Stomach smooth muscle (tissue), 2 donors: ENCODE results near the gene DIDO1.

Source experiments
- H3K27ac ChIP-seq: one replicate; pipeline ENCODE4 v1.7.0; 2013; ENCODE audit warnings: mild to moderate bottlenecking, low read length, inconsistent platforms
- H3K27me3 ChIP-seq, 2 donors: one replicate each; pipeline ENCODE4 v1.7.0; 2013; ENCODE audit warnings: low read length in 2 of 2; ENCODE audit not compliant: insufficient read depth in 2 of 2, control insufficient read depth in 1 of 2
- H3K36me3 ChIP-seq, 2 donors: one replicate each; pipeline ENCODE4 v1.7.0; 2013; ENCODE audit warnings: low read length in 2 of 2; ENCODE audit not compliant: control insufficient read depth in 2 of 2, insufficient read depth in 2 of 2
- H3K4me1 ChIP-seq: one replicate; pipeline ENCODE4 v1.7.0; 2013; ENCODE audit warnings: low read length; ENCODE audit not compliant: control insufficient read depth, insufficient read depth
- H3K4me3 ChIP-seq, 2 donors: one replicate each; pipeline ENCODE4 v1.7.0; 2013; ENCODE audit warnings: low read length in 2 of 2
- H3K9ac ChIP-seq, 2 donors: one replicate each; pipeline ENCODE4 v1.7.0; 2013; ENCODE audit warnings: low read length in 2 of 2, mild to moderate bottlenecking in 1 of 2
- H3K9me3 ChIP-seq, 2 donors: one replicate each; pipeline ENCODE4 v1.7.0; 2013; ENCODE audit warnings: low read length in 2 of 2; ENCODE audit not compliant: control insufficient read depth in 2 of 2
- donor health status: healthy.
- donor health status: Pancreatic carcinoma.

DIDO1 gene

DNA sequence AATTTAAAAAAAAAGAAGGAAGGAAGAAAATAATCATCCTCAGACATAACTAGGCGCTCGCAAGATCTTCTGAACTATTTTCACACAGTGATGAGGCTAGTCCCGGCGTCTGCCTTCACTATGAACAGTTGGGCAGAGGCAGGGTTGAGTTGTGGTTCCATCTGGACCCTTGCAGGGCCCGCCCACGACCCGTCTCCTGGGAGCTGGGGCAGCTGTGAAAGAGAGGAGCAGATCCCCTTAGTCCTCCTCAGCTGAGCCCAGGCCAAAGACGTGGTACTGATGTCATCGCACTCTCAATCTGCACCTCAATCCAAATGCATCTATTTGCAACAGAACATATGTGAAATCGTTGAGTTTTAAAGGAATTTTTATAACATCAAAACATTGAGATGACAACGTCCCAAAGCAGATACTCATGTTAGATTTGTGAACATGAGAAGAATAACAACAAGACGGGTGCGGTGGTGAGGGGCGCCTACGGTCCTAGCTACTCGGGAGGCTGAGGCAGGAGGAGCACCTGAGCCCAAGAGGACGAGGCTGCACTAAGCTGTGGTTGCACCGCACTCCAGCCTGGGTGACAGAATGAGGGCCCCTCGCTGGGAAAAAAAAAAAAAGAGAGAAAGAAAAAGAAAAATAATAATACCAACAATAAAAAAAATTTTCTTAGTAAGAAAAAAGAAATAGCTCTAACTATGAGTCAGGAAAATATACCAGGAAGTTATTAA lies 80.0 kb downstream of the DIDO1 start:
- Histone ChIP-seq H3K27ac (no peak overlapping the region), H3K9me3 (no peaks in the 10 kb centered on the region), H3K4me3 (no peak overlapping the region), H3K27me3 (no peaks in the 10 kb centered on the region), H3K9ac (no peak overlapping the region), H3K36me3 (no peaks in the 10 kb centered on the region), H3K4me1 (no peaks in the 10 kb centered on the region)

DNA sequence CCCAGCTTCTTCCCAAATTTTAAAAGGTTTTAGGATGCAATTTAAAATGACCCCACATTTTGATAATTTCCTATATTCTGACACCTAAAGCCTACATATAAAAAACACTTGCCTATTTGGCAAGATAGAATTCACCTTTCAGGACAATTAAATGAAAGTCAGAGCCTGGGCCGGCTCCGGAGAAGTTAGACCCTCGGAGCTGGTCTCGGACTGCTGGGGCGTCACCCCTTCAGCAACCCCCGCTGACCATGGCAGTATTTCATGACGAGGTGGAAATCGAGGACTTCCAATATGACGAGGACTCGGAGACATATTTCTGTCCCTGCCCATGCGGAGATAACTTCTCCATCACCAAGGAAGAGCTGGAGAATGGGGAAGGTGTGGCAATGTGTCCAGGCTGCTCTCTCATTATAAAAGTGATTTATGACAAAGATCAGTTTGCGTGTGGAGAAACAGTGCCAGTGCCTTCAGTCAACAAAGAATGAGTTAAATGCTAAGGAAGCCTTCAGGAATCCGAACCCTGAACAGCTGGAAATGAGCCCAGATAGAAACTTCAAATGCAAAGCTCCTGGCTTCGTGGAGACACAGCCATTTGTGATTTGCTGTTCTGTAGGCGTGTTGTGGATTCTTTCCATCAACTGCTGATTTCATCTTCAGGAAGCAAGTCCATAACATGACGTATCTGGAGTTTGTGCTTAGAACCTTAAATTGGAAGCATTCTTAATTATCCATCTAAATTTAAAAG lies 80.7 kb downstream of the DIDO1 start:
- Histone ChIP-seq H3K9ac (no peak overlapping the region), H3K27me3 (no peaks in the 10 kb centered on the region), H3K4me3 (no peak overlapping the region), H3K4me1 (no peaks in the 10 kb centered on the region), H3K27ac (no peak overlapping the region), H3K9me3 (no peaks in the 10 kb centered on the region), H3K36me3 (no peaks in the 10 kb centered on the region)

DNA sequence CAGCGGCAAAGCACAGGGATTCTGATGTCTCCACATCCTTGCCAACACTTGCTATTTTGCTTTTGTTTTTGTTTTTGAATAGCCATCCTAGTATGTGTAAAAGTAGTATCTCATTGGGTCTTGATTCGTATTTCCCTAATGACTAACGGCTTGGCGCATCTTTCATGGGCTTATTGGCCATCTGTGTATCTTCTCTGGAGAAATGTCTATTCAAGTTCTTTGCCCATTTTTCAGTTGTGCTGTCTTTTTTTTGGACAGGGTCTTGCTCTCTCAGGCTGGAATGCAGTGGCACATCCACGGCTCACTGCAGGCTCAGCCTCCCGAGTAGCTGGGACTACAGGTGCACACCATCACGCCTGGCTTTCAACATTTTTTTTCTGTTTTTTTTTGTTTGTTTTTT lies 82.1 kb downstream of the DIDO1 start:
- H3K9me3 ChIP-seq = no peaks in the 10 kb centered on the region
- H3K27me3 ChIP-seq = peaks cover 0 to 2% of the 10 kb centered on the region in 2 donors
- H3K9ac ChIP-seq = no peak overlapping the region
- no peak overlapping the region for H3K4me3 ChIP-seq
- no peaks in the 10 kb centered on the region for H3K4me1 ChIP-seq
- H3K27ac ChIP-seq = no peak overlapping the region
- H3K36me3 ChIP-seq = no peaks in the 10 kb centered on the region

DNA sequence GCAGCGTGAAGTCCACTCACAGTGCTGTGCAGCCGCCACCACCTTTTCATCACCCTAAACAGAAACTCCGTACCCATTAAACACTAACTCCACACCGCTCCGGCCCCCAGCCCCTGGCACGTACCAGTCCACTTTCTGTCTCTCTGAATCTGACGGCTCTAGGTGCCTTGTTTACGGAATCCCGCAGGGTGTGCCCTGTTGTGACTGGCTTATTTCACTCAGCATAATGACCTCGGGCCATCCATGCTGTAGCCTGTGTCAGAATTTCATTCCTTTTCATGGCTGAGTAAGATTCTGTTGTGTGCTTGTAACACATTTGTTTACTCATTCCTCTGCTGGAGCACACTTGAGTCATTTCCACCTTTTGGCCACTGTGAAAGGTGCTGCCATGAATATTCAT lies 82.6 kb downstream of the DIDO1 start:
- no peaks in the 10 kb centered on the region for H3K4me1 ChIP-seq
- no peak overlapping the region for H3K27ac ChIP-seq
- no peaks in the 10 kb centered on the region for H3K9me3 ChIP-seq
- H3K36me3 ChIP-seq = no peaks in the 10 kb centered on the region
- no peak overlapping the region for H3K9ac ChIP-seq
- H3K27me3 ChIP-seq = peaks cover 0 to 2% of the 10 kb centered on the region in 2 donors
- H3K4me3 ChIP-seq = no peak overlapping the region

DNA sequence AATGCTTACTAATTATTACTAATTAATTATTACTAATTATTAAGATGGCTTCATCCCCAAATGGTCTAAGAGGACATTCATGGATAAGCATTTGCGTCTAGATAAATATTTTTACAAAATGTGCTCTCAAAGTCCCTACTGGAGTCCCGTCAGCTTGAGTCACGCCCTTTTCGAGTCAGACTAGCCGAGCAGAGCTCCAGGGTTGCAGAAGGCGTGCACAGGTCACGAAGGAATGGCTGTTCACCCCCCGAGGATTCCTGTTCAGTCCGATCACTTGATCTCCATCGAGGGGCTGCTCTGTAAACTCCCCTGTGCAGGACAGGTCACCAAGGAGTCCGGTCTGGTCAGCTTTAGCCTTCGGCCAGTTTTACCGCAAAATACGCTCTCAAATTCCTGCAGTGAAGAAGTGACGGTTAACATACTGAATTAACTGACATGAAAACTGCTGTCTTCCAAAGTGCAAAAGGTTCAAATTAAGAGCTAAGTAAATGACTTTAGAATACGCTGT lies 84.5 kb downstream of the DIDO1 start:
- Histone ChIP-seq H3K9me3 (no peaks in the 10 kb centered on the region), H3K4me3 (no peak overlapping the region), H3K9ac (no peak overlapping the region), H3K27ac (no peak overlapping the region), H3K27me3 (peaks cover 0 to 4% of the 10 kb centered on the region in 2 donors), H3K36me3 (no peaks in the 10 kb centered on the region), H3K4me1 (no peaks in the 10 kb centered on the region)

DNA sequence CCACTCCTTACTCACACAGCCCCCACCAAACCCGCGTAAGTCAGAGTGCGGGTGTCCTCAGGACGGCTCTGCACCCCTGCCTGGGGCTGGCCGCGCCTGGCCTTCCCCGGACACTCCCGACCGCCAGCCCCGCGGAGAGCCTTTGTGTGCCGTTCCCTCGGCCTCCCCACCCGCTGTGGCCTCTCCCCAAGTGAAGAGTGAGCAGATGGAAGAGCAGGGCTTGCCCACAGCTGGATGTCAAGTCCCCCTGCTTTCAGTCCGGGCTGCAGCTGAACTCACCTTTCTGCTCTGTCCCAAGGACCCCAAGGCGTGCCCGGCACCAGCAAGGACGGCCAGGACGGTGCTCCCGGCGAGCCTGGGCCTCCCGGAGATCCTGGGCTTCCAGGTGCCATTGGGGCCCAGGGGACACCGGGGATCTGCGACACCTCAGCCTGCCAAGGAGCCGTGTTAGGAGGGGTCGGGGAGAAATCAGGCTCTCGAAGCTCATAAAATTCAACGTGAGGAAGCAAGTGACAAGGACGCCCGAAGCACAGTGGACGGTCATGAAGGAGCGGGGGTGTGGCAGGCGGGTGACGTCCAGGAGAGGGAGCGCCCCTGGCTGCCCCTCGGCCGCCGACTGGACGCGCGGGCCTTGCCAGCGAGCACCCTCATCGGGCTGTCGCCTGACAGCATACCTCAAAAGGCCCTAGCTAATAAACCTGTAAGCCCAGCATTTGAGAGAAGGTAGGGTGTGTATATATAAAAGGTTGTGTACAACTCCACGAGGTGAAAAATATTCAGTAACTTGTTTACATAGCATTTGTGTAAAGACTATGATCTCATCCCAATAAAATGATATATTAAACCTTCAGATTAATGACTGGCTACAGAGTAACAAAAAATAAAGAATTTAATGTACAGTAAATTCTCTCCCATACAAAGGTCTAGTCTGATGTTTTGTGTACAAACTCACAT lies 85.8 kb downstream of the DIDO1 start:
- Histone ChIP-seq H3K27ac (no peak overlapping the region), H3K9ac (no peak overlapping the region)

DNA sequence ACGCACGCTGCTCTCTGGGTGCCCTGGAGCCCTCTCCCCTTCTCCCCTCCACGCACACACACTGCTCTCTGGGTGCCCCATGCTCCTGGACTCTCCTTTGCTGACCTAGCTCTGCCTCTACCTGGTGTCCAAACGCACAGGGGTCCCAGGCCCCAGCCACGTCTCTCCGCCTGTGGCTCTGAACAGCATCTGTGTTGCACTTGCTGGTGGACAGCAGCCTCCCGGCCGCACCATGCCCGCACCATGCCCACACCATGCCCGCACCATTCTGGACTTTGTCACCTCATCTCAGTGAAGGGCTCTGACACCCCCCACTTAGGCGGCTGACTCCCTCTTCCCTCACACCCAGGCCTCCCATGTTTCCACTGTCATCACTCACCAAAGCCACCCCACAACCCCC lies 86.5 kb downstream of the DIDO1 start:
- H3K36me3 ChIP-seq = no peaks in the 10 kb centered on the region
- no peaks in the 10 kb centered on the region for H3K9me3 ChIP-seq
- no peak overlapping the region for H3K4me3 ChIP-seq
- no peaks in the 10 kb centered on the region for H3K4me1 ChIP-seq
- no peak overlapping the region for H3K9ac ChIP-seq
- no peak overlapping the region for H3K27ac ChIP-seq
- peaks cover 0 to 8% of the 10 kb centered on the region in 2 donors for H3K27me3 ChIP-seq

More for the DNA sequence above, 85.8 kb downstream of the DIDO1 start:
- Histone ChIP-seq H3K27me3 (peaks cover 0 to 7% of the 10 kb centered on the region in 2 donors), H3K4me3 (no peak overlapping the region), H3K36me3 (no peaks in the 10 kb centered on the region), H3K9me3 (no peaks in the 10 kb centered on the region), H3K4me1 (no peaks in the 10 kb centered on the region)

DNA sequence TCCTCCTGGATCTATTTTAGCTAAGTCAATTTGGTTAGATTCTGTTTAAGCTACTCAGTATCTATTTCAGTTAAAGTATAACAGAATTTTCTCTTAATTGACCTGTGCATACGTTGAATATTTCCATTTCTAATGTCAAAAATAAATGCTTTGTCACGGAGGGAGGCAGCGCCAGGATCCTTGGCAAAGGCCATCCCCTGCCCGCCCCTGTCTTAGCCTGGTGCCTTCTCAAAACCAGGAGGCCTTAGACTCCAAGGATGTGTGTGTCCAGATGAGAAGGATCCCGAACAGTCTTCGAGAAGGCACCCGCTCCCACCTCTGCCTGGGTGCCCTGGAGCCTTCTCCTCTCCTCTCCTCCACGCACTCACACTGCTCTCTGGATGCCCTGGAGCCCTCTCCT lies 87.0 kb downstream of the DIDO1 start:
- Histone ChIP-seq H3K27ac (no peak overlapping the region), H3K4me1 (no peaks in the 10 kb centered on the region), H3K4me3 (no peak overlapping the region), H3K36me3 (no peaks in the 10 kb centered on the region), H3K9ac (no peak overlapping the region), H3K27me3 (peaks cover 0 to 9% of the 10 kb centered on the region in 2 donors), H3K9me3 (no peaks in the 10 kb centered on the region)

DNA sequence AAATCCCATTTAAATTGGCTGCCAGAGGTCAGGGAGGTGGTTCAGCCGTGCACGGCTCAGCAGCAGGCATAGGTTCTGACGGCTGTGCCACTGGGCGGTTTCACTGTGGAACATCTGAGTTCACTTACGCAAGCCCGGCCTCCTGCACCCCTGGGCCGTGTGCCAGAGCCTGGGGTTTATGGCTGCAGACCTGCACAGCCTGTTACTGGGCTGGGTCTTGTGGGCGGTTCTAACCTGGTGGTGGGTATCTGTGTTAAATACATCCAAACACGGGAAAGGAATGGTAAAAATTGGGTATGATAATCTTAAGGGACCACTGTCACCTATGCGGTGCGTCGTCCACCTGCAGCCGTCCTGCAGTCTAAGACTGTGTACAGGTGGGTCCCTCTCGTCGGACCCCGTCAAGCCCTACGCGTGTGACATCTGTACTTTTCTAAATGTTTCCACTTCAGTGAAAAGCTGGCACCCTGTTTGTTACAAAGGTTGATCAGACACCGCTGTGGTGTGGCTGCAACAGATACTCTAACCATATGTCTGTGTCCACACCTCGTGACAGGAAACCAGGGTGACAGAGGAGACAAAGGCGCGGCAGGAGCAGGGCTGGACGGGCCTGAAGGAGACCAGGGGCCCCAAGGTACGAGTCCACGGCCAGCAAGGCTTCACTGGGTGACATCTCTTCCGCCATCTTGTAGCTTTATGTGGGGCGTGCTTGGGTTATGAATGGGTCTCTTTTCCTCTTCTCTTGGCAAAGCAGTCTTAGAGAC lies 88.0 kb downstream of the DIDO1 start:
- Histone ChIP-seq H3K4me3 (no peak overlapping the region), H3K27me3 (peaks cover 0 to 9% of the 10 kb centered on the region in 2 donors), H3K4me1 (no peaks in the 10 kb centered on the region), H3K36me3 (no peaks in the 10 kb centered on the region), H3K9me3 (no peaks in the 10 kb centered on the region), H3K9ac (no peak overlapping the region), H3K27ac (no peak overlapping the region)

DNA sequence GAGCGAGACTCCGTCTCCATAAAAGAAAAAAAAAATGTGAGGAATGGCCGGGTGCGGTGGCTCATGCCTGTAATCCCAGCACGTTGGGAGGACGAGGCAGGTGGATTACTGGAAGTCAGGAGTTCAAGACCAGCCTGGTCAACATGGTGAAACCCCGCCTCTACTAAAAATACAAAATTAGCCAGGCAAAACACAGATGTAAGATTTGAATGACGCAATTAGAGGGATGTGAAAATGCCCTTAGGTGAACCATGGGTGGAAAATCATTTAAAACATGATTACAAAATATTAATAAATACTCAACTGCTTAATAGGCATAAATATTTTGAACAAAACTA lies 88.5 kb downstream of the DIDO1 start:
- no peaks in the 10 kb centered on the region for H3K36me3 ChIP-seq
- H3K9me3 ChIP-seq = no peaks in the 10 kb centered on the region
- no peak overlapping the region for H3K4me3 ChIP-seq
- H3K9ac ChIP-seq = no peak overlapping the region
- no peaks in the 10 kb centered on the region for H3K4me1 ChIP-seq
- H3K27me3 ChIP-seq = peaks cover 0 to 9% of the 10 kb centered on the region in 2 donors
- no peak overlapping the region for H3K27ac ChIP-seq
